Thoracic aorta (tissue), 2 donors: ENCODE data around the gene TCP1. TPM values are rescaled to one million over a fixed set of nuclear protein-coding genes. Genes with fewer than 3 reads are reported as not detected.
"Not testable (repeated sequence)": the region's sequence is repeated elsewhere in the genome, so short reads cannot be mapped to it uniquely, and the experiment has no call there.

Experiments
- ATAC-seq: fragments of 150-250 bp; one replicate; pipeline ENCODE4 v1.8.0; 2017; ENCODE audit warnings: low read depth; ENCODE audit not compliant: insufficient number of reproducible peaks, low FRiP score
- DNase-seq: peaks from one replicate; pipeline ENCODE4 v3.0.0-alpha.2; 2020; ENCODE audit warnings: low spot score
- H3K27ac ChIP-seq, 2 donors: fragments of 200-600 bp; sonication (generic); 1 replicate in 1 of 2; 2 replicates in 1 of 2; pipeline ENCODE4 v1.5.1; 2016; ENCODE audit warnings: mild to moderate bottlenecking in 2 of 2, moderate library complexity in 2 of 2
- H3K27me3 ChIP-seq: fragments of 200-600 bp; sonication (generic); replicated peaks from 2 replicates; pipeline ENCODE4 v1.6.0; 2016; ENCODE audit warnings: mild to moderate bottlenecking; ENCODE audit not compliant: insufficient read depth
- H3K36me3 ChIP-seq: fragments of 200-600 bp; sonication (generic); one replicate; pipeline ENCODE4 v1.5.1; 2016
- H3K4me1 ChIP-seq, 2 donors: fragments of 200-600 bp; sonication (generic); 1 replicate in 1 of 2; 2 replicates in 1 of 2; pipeline versions ENCODE4 v1.5.1 to v1.6.0; 2016; ENCODE audit warnings: low read depth in 2 of 2, mild to moderate bottlenecking in 1 of 2; ENCODE audit not compliant: control insufficient read depth in 1 of 2
- H3K4me3 ChIP-seq: fragments of 200-600 bp; sonication (generic); 2 replicates; pipeline ENCODE4 v1.5.1; 2016; ENCODE audit warnings: mild to moderate bottlenecking
- H3K9me3 ChIP-seq: fragments of 200-600 bp; sonication (generic); 2 replicates; pipeline ENCODE4 v1.5.1; 2016
- total RNA-seq, 2 donors: library from RNA; depleted of rRNA; stranded (reverse); fragments of >200 nt; gene quantifications; one replicate each; pipeline versions ENCODE4 v1.1.0 to v1.2.3, GENCODE V29; 2016
- TF ChIP-seq, protein P1 (sequence below): fragments of 200-600 bp; sonication (generic); IDR thresholded peaks from one replicate; pipeline ENCODE4 v1.5.1; 2019; ENCODE audit warnings: antibody characterized with exemption

TCP1 gene
- total RNA-seq, 2 donors from 2014 or later = 112 to 138 TPM

- TF ChIP-seq, protein P1, sequence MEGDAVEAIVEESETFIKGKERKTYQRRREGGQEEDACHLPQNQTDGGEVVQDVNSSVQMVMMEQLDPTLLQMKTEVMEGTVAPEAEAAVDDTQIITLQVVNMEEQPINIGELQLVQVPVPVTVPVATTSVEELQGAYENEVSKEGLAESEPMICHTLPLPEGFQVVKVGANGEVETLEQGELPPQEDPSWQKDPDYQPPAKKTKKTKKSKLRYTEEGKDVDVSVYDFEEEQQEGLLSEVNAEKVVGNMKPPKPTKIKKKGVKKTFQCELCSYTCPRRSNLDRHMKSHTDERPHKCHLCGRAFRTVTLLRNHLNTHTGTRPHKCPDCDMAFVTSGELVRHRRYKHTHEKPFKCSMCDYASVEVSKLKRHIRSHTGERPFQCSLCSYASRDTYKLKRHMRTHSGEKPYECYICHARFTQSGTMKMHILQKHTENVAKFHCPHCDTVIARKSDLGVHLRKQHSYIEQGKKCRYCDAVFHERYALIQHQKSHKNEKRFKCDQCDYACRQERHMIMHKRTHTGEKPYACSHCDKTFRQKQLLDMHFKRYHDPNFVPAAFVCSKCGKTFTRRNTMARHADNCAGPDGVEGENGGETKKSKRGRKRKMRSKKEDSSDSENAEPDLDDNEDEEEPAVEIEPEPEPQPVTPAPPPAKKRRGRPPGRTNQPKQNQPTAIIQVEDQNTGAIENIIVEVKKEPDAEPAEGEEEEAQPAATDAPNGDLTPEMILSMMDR = no peak
- no peaks in the 10 kb centered on the region for H3K27me3 ChIP-seq
- DNase-seq = no peak
- no peak overlapping the region for H3K4me3 ChIP-seq
- no peaks in the 10 kb centered on the region for H3K9me3 ChIP-seq
- ATAC-seq = no peak
- H3K4me1 ChIP-seq = peaks cover 3% of the 10 kb centered on the region in 2 donors
- H3K36me3 ChIP-seq = no peaks in the 10 kb centered on the region
- H3K27ac ChIP-seq = no peak overlapping the region
Observed at GRCh38 chr6:159829526-159829925, 40.1 kb upstream of the TCP1 start.

DNA sequence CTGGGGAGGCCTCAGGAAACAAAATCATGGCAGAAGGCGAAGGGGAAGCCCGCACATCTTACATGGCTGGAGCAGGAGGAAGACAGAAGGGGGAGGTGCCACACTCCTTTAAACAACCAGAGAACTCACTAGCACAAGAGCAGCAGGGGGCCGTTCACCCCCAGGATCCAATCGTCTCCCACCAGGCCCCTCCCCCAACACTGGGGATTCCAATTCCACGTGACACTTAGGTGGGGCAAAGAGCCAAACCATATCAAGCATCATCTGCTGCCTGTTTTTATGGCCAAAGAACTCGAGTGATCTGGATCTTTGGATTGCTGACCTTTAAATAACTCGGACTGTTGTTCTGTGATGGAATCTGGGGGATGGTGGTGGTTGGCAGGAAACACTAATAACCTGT is 38.7 kb upstream of the TCP1 start:
- TF ChIP-seq, protein P1 = no peak
- Histone ChIP-seq H3K36me3 (no peaks in the 10 kb centered on the region), H3K4me1 (peaks cover 0 to under 1% of the 10 kb centered on the region in 2 donors), H3K27ac (no peak overlapping the region), H3K4me3 (no peak overlapping the region), H3K9me3 (no peaks in the 10 kb centered on the region), H3K27me3 (no peaks in the 10 kb centered on the region)
- DNase-seq (no peak), ATAC-seq (no peak)

- H3K27me3 ChIP-seq = no peaks in the 10 kb centered on the region
- DNase-seq (no peak), ATAC-seq (no peak)
- H3K4me1 ChIP-seq = no peaks in the 10 kb centered on the region
- H3K36me3 ChIP-seq = no peaks in the 10 kb centered on the region
- no peaks in the 10 kb centered on the region for H3K9me3 ChIP-seq
- TF ChIP-seq, protein P1 = no peak
- H3K27ac ChIP-seq = no peak overlapping the region
- H3K4me3 ChIP-seq = no peak overlapping the region
Observed at GRCh38 chr6:159826968-159827647, 37.7 kb upstream of the TCP1 start.

- no peak overlapping the region for H3K27ac ChIP-seq
- ATAC-seq (no peak), DNase-seq (no peak)
- H3K27me3 ChIP-seq = no peaks in the 10 kb centered on the region
- H3K9me3 ChIP-seq = no peaks in the 10 kb centered on the region
- H3K4me3 ChIP-seq = no peak overlapping the region
- no peaks in the 10 kb centered on the region for H3K36me3 ChIP-seq
- TF ChIP-seq, protein P1 = no peak
- no peaks in the 10 kb centered on the region for H3K4me1 ChIP-seq
Observed at GRCh38 chr6:159826004-159826403, 36.6 kb upstream of the TCP1 start.

DNA sequence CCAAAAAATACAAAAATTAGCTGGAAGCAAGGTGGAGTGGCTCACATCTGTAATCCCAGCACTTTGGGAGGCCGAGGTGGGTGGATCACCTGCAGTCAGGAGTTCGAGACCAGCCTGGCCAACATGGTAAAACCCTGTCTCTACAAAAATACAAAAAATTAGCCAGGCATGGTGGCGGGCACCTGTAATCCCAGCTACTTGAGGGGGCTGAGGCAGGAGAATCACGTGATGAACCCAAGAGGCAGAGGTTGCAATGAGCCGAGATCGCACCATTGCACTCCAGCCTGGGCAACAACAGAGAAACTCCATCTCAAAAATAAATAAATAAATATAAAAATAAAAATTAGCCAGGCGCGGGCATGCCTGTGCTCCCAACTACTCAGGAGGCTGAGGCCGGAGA is 35.3 kb upstream of the TCP1 start:
- not testable (repeated sequence) for H3K9me3 ChIP-seq, ATAC-seq, DNase-seq, H3K4me3 ChIP-seq, H3K27ac ChIP-seq, H3K27me3 ChIP-seq, H3K4me1 ChIP-seq, H3K36me3 ChIP-seq

- no peak for ATAC-seq
- DNase-seq = no peak
- TF ChIP-seq, protein P1 = no peak
Observed at GRCh38 chr6:159823953-159824352, 34.6 kb upstream of the TCP1 start.

More at GRCh38 chr6:159823953-159824352, 34.6 kb upstream of the TCP1 start:
- no peaks in the 10 kb centered on the region for H3K36me3 ChIP-seq
- H3K27ac ChIP-seq = no peak overlapping the region
- H3K4me1 ChIP-seq = no peaks in the 10 kb centered on the region
- no peak overlapping the region for H3K4me3 ChIP-seq
- no peaks in the 10 kb centered on the region for H3K9me3 ChIP-seq
- no peaks in the 10 kb centered on the region for H3K27me3 ChIP-seq
